Testis (tissue), 2 donors: ENCODE data around the gene ST3GAL5.

ENCODE experiments used
- POLR2A ChIP-seq: fragments of 450-650 bp; IDR thresholded peaks from one replicate; pipeline ENCODE4 v1.6.1; 2017; ENCODE audit warnings: antibody characterized with exemption, mild to moderate bottlenecking, moderate library complexity
- TF ChIP-seq, protein P1 (sequence below), 3 experiments: fragments of 450-650 bp in 2 of 3; fragments of 200-600 bp in 1 of 3; sonication (generic) in 1 of 3; IDR thresholded peaks; one replicate each; pipeline ENCODE4 v1.5.1; 2016 to 2019; ENCODE audit warnings: antibody characterized with exemption in 3 of 3, mild to moderate bottlenecking in 2 of 3, moderate library complexity in 1 of 3

DNA sequence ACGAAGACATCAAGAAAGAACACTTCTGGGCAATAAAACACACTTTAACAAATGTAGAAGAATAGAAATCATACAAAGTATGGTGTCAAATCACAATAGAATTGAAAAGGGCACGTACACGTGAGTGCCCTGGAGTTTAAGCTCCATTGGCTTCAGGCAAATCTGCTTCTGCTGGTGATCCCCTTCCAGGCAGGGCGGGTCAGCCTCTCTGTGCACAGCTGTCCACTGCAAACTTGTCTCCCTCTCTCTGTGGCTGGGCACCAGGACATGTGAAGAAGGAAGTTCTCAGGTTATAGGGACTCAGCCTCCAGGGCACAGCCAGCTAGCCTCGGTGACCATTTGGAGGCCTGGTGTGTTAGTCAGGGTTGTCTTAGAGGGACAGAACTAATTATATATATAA lies 66.0 kb downstream of the ST3GAL5 start:
- TF ChIP-seq, protein P1, sequence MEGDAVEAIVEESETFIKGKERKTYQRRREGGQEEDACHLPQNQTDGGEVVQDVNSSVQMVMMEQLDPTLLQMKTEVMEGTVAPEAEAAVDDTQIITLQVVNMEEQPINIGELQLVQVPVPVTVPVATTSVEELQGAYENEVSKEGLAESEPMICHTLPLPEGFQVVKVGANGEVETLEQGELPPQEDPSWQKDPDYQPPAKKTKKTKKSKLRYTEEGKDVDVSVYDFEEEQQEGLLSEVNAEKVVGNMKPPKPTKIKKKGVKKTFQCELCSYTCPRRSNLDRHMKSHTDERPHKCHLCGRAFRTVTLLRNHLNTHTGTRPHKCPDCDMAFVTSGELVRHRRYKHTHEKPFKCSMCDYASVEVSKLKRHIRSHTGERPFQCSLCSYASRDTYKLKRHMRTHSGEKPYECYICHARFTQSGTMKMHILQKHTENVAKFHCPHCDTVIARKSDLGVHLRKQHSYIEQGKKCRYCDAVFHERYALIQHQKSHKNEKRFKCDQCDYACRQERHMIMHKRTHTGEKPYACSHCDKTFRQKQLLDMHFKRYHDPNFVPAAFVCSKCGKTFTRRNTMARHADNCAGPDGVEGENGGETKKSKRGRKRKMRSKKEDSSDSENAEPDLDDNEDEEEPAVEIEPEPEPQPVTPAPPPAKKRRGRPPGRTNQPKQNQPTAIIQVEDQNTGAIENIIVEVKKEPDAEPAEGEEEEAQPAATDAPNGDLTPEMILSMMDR (IDR thresholded peaks at IDR 0.05), result no peak
- TF ChIP-seq POLR2A, result no peak
